Activated CD8-positive, alpha-beta memory T cell treated with anti-CD3 and anti-CD28 coated beads for 24 hours (primary cell): Measurements from ENCODE around the gene GYPC.
"Not testable (repeated sequence)": the region's sequence is repeated elsewhere in the genome, so short reads cannot be mapped to it uniquely, and the experiment has no call there.

Source experiments
- DNase-seq: peaks from one replicate; pipeline ENCODE4 v3.0.0-alpha.2; 2020

The GYPC gene

DNA sequence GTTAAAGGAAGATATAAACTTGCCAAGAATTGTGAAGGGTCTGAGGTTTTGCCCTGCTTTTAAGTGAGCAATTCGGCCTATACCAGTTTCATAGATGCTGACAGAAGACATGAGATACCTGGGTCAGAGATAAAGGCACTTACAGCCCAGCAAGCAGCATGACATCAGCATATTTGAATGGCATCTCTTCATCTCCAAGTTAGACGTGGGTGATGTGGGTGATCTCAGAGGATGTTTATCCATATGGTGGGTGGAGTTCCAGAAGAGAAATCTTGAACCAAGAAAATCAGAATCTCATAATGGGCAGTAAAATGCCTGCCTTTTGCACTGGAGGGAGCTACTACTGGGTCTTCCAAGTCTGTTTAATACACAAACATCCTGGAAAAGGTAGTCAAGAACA lies 44.7 kb downstream of the GYPC start:
- DNase-seq, result no peak

DNA sequence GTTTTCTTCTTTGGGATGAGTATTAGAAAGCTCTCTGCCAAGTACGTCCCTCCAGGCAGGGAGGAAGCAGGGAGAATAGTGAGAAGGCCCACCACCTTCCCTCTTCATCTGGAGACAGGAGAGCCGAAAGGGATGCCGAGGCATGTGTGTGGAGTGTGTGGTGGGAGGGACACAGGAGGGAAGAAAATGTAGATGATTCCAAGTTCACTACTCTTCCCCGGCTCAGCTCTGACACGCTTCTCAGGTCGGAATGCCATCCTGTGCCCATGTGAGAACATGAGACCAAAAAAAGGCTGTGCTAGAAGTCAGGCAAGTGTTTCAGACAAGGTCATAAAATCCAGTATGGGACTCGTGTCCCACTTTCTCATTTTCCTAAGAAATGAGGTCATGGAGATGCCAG lies 47.4 kb downstream of the GYPC start:
- no peak for DNase-seq

DNA sequence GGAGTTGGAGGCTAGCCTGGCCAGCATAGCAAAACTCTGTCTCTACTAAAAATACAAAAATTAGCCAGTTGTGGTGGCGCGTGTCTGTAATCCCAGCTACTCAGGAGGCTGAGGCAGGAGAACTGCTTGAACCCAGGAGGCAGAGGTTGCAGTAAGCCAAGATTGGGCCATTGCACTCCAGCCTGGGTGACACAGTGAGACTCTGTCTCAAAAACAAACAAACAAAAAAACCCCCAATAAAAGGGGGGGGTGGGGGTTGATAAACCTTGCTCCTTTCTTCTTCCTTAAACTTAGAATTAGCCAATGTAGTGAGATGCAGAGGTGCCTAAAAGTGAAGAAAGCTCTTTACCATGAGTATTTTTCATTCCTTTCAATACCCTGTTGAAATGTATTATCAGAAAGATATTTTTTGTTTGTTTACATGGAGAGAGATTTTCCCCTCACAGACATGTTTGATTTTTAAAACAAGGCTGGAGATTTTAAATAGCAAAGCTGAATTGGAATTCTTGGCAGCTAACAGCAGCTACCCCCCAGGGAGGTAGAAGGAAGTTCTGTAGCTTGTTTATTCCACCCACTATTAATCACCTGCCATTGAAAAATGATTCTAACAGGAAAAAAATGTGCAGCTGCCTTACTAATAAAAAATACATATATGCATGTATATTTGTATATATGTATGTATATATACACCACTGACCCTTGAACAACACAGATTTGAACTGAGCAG lies 48.6 kb downstream of the GYPC start:
- no peak for DNase-seq

DNA sequence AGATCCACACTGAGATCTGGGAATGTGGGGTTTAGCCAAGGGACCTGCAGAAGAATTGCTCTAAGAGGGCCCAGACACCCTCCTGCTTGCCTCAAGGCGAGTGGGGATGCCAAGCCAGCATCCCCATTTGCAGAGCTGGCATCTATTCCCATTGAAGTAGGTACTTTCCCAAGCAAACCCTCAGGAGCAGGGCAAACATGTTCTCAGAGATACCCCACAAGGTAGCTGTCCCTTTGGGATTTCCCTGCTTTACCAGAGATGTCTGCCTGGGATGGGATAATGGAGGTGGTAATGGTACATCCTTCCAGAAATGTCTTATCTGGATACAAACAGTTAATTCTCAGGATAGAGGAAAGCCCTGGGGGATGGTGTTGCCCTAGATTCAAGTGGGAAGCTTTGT lies 51.2 kb downstream of the GYPC start:
- DNase-seq, result no peak

DNA sequence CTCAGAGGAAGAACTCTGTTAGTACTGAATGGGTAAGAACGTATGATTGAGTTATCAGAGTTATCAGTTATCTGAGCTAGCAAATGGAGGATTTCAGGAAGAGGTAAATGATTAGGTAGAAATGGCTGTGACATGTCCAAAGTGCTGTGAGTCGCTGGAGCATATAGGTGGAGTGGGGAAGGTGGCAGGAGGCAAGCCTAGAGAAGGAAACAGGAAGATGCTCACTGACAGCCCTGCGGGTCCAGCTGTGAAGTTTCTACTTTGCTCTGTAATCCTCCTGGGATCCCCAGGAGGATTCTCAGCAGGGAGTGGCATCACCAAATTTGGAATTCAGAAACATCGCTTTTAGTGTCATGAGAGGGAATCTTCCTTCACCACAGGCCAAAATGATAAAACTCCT lies 52.0 kb downstream of the GYPC start:
- no peak for DNase-seq

DNA sequence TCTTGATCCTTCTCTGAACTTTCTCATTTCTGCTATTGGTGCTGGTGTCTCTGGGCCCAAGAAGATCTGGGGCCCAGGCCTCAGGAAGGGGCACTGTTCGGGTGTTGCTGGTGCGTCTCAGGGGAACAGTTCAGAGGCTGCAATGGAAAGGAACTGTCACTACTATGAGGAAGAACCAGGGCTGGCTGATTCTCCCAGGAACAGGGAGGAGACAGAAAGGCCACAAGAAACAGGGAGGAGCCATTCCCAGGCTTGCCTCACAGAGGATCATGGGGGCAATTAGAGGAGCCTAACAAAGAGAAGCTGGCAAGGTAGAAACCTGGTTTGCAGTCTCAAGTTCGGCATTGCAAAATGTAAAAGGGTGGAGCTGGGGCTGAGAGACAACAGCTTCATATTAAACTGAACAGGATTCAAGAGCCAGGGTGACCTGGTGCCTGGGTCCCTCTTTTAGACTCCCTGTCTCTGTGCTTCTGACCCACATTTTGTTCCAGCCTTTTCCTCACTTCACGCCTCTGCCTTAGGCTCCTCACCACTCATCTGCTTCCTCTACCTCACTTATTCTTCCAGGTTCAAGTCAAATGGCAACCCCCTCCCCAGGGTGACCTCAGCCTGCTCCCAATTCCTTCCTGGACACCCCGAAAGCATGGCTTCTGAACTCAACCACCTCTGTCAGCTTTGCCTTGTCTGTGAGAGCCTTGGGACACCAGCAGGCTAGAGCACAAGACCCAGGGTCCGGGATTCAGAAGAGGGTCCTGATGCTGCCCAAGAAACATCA lies 58.4 kb downstream of the GYPC start:
- no peak for DNase-seq

DNA sequence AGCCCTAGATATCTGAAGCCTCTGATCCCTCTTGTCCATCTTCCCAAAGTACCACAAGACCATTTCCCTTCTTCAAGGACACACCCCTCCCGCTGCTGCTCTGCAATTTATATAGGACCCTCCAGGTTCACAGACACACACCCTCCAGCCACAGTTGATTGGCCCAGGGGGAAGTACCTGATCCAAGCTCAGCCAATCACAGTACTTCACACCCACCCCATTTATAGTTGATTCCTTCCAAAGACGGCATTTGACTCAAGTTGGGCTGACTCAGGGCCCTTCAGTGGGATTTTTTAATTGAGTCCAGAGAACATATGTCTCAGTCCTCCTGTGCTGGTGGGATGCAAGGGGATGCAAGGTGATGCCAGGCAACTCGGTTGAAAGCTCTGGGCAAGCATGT lies 59.2 kb downstream of the GYPC start:
- no peak for DNase-seq

DNA sequence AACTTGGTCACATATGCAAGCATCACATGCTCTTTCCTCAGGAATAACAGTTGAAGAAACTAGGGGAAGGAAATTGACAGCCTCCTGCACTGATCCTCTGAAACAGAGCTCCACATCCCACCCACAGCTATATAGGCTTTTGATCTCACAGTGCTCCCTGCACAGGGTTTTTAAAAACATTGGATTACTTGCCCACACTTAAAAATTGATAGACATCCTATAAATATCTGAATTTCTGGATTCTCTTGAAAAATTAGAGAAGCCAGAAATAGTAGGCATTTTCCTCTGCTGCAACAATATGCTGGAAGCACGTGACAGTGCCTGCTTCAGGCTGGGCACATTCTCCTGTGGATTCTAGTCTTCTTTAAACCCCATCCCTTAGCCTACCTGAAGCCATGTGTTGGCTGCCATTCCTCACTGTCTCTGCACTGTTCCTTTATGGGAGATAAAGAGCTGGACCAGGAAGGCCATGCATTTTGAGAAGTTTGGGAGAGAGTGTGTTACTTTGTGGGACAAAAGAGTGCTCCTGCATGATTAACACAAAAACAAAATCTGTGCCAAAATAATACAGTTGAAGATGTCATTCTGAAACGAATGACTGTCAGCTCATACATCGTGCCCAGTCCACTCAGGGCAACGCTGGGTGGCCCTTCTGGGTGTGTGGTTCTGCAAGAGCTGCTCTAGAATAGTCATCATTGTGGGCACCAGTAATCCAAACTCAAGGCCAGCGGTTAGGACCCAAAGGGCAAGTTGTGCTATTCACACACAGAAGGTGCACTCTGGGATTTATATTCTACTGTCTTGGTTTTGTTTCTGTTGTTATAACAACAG lies 59.8 kb downstream of the GYPC start:
- DNase-seq, result no peak

DNA sequence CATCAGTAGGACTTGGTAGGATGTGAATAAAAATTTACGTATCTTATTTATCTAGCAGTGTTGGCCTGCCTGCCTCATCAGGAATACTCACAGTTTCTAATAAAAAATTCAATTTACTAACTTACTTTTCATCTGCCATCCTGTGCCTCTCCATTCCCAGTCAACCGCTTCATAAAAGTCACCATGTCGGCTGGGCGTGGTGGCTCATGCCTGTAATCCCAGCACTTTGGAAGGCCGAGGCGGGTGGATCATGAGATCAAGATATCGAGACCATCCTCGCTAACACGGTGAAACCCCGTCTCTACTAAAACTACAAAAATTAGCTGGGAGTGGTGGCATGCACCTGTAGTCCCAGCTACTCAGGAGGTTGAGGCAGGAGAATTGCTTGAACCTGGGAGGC lies 61.3 kb downstream of the GYPC start:
- not testable (repeated sequence) for DNase-seq

DNA sequence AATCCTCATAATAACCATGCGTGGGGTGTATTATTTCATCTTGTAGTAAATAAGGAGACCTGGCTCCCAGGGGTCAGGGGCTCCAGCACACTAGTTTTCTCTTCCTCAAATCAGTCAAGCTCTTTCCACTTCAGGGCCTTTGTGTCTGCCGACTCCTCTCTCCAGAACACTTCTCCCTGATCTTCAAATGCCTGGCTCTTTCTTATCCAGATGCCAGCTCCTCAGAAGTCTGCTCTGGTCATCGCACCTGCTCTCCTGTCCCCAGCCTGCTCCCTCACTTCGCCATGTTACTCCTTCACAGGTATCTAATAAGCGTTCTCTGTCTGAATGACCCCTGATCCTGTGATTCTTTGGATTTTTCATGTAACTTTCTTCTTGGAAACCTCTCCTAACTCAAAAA lies 62.0 kb downstream of the GYPC start:
- no peak for DNase-seq

DNA sequence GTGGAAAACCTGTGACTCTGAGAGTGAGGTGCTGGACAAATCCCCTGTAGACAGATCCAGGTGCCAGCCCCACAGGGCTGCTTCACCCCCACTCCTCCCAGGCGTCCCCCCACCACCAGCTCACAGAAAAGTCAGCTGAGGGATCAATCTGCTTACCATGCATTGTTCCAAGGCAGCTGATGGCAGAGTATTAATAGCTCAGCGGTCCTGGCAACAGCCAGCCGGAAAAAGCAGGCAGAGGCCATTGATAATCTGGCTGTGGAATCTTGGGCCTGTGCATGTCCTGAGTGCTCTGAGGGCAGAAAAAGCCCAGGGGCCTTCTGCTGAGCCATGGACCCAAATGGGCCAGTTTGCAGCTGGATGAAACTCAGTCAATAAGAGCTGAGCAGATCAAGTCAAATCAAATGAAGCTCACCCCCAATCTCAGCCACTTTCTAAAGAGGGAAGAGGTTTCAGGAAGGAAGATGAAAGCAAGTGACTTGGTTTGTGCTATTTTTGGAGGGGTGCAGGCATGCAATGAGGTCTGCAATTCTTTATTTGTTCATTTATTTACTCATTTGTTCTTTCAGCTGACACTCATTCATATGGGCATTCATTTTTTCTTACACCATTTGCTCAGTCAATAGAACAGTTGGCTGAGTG lies 63.4 kb downstream of the GYPC start:
- no peak for DNase-seq

DNA sequence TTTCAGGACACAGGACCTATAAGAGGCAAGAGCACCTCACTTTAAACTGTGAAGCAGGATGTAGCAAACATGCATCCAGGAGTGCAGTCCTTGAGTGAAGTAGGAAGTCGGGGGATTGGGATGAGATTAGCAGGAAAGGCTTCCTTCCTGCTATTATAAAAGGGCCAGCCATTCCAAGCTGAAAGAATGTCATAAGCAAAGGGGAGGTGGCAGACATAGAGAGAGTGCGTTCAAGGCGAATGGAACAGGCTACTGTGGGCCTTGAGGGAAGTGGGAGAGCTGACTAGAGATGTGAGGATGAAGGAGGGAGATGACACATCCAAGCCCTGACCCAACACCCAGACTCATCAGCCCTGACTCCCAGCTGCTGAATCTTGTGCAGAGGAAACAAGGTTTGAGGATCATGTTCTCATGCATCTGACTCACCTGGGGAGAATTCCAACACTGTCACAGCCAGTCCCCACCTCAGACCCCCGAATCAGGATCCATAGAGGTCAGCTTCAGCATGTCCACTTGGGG lies 63.9 kb downstream of the GYPC start:
- no peak for DNase-seq

DNA sequence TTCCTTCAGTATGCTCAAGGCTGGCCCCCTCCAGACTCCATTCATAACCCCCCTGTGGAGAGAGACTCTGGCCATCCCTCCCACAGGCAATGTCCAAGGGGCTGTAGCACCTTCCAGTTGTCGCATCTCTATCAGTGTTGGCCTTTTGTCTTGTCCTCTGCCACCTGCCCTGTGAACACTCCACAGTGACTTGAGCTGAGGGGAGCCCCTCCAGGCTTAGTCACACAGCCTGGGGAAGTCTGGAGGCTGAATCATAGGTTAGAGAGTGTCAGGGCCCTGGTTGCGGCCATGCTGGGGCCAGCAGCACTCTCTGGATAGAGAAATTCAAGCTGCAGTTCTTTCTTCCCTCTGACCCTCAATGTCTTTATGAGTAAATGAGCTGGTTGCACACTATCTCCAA lies 64.7 kb downstream of the GYPC start:
- DNase-seq, result no peak

DNA sequence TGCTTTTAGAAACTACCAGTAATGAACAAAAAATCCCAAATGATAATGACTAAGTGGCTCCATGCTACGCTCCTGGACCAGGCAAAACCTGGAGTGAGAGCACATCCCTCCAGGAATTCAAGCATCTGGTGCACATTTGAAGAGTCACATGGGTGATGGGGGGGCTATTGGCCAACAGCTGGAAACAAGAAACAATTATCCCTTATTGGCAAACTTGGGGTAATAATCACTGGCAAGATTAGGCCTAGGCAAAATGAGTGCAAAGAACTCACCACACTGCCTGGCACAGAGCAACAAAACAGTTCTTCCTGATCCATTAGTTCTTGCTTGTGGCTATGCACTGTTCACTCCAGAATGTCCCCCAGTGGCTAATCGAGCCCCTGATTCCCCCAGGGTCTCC lies 66.1 kb downstream of the GYPC start:
- no peak for DNase-seq

DNA sequence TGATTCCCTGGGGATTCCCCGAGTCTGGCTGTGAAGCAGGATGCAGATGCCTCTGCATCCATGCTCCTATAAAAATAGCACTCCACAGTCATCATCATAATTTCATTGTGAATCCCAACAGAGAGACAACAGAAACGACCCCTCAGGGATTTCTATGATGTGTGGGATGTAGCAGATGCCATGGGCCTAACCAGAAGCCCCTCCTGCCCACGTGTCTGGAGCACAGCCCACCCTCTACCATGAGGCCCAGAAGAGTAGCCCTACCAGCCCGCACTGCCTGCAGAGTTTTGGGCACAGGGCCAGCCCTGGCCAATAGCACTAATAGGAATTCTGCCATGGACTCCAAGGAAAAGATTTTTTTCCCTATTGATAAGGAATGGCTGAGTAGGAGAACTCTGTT lies 66.6 kb downstream of the GYPC start:
- no peak for DNase-seq

DNA sequence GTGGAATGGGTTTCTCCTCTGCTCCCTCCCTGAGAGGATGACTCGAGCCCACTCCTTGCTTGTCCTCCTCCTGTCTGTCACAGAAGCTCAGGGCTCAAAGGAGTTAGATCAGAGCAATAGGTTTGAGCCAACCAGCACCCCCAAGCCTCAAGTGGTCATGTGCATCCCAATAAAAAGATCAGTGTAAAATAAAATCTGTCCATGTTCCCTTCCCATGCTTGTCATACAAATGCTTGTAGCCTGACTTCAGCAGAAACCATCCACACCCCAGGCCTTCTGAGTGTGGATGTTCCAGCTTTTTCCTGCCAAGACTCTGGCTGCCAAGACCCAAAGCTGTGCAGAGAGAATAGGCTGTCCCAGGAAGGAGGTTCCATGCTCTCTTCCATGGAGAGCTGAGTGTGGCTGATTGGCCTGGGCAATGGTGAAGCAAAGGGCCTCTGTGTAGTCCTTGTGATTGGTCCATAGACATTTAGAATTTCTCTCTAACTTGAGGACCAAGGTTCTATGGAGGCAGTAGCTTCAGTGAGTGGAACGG lies 67.4 kb downstream of the GYPC start:
- no peak for DNase-seq

DNA sequence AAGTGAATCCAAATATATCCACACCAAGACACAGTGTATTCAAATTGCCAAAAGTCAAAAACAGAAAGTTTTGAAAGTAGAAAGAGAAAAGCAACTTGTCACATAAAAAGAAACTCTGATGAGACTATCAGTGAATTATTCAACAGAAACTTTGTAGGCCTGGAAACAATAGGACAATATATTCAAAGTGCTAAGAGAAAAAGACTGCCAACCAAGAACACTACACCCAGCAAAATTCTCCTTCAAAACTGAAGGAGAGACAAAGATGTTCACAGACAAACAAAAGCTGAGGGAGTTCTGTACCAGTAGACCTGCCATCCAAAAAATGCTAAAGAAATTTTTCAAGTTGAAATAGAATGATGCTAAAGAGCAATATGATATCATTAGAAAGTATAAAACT lies 69.6 kb downstream of the GYPC start:
- no peak for DNase-seq

DNA sequence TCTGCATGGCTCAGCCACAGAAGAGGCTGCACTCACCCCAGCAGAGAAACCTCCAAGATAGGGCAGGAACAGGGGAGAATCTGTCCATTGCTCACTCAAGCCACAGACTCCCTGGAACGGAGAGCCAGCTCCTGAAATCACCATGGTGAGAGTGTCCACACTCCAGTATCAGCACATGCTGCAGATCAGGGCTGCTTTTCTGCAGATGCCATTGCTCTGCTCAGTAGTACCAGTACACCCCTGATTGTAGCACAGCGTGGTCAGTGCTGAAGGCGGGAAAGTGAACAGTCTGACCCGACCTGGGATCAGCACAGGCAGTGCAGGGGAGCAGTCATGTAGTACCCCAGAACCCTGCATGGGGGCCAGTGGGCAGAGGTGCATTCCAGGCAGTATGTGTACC lies 73.9 kb downstream of the GYPC start:
- no peak for DNase-seq

DNA sequence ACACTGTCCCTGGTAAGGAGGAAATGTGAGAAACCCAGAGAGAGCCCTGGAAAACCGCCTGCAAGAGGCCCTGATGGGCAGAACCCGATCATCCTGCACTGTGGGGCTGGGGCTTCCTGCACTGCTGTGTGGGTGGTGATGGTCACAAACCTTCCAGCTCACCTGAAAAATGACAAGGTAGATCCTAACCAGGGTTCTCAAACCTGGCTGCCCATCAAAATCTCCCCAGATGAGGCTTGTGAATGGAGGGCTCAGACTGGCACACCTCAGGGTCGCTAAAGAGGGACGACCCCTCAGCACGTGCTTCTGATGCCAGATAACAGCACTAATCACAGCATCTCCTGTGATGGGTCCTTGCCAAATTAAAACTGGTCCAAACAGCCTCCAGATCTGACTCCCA lies 74.7 kb downstream of the GYPC start:
- DNase-seq, result no peak

DNA sequence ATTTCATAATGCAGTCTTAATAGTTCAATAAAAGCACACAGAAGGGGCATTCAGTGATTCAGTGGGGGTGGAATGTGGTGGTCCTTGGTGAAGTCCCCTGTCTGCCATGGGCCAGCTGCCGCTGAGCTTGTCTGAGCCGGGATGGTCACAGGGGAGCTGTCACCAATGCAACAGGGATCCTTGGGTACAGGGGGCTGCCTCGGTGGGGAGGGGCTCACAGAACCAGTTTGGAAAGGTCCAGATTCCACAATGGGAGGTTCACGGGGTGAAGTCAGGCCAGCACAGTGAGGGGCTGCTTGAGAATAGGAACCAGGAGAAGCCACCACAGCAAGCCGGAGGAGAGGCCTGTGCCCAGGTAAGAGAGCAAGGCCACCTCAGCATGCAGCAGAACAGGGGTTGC lies 75.4 kb downstream of the GYPC start:
- DNase-seq, result no peak

DNA sequence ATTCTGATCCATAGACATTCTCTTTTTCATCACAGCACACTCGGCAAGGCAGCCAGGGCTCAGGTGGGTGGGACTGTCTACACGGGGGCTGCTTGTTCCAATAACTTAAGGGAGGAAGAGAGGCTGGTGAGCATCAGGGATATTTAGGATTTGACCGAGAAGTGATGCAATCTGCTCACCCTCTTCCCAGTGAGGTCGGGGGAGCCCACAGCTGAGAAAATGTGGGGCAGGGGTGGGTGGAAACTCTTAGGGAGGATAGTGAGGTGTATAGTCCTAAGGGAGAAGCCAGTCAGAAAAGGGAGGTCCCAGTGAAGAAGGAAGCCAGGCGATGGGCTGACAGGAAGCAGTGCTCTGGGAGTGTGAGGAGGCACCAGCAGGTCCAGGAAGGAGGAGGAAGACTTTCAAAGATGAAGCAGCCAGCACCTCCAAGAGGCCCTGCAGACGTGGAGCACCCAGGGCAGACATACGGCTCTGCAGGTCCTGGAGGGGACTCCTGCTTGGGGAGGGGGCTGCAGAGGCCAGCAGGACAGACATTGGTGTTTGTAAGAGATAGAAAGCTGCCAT lies 76.8 kb downstream of the GYPC start:
- no peak for DNase-seq

DNA sequence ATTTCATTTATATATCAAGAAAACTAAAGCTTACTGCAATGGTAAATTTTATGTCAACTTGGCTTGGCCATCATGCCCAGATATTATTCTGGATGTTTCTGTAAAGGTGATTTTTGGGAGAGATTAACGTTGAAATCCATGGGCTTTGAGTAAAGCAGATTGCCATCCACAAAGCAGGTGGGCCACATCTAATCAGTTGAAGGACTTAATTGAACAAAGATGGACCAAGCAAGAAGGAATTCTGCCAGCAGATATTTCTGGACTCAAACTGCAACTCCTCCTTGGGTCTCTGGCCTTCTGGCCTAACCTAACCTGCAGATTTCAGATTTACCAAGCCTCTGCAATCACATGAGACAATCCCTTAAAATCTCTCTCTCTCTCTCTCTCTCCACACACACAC lies 77.8 kb downstream of the GYPC start:
- DNase-seq, result no peak
